ENCODE measurements around the gene ATP11B. TPM values are rescaled to one million over a fixed set of nuclear protein-coding genes. Genes with fewer than 3 reads are reported as not detected.

The ATP11B gene
- total RNA-seq, 3 donors from 2014 or later (not counting 1 experiment from before 2014, with no cell fraction given): 157 to 174 (median 172) TPM

DNA sequence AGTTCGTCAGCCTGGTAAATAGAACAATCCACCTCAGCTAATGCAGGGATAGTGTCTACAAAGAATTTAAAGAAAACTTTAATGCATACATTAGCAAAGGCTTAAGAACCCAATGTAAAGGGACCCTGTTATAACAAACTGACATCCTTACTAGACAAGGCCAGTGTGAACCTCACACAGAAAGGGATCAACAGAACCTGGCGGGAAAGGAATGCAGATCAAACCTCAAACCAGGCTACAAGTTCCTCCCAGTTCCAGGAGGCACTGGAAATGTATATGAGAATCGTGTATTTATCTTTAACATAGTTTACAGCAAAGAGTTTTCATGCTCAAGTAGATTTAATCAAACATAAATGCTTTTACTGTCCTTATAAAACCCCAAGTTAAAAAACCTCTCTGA, 37.6 kb upstream of the ATP11B start:
- DNase-seq (no peak), ATAC-seq (no peak)
- intact Hi-C loops (cut with micrococcal nuclease): no loop called here
- no peaks in the 10 kb centered on the region for H3K36me3 Mint-ChIP-seq
- TF ChIP-seq, protein P1, sequence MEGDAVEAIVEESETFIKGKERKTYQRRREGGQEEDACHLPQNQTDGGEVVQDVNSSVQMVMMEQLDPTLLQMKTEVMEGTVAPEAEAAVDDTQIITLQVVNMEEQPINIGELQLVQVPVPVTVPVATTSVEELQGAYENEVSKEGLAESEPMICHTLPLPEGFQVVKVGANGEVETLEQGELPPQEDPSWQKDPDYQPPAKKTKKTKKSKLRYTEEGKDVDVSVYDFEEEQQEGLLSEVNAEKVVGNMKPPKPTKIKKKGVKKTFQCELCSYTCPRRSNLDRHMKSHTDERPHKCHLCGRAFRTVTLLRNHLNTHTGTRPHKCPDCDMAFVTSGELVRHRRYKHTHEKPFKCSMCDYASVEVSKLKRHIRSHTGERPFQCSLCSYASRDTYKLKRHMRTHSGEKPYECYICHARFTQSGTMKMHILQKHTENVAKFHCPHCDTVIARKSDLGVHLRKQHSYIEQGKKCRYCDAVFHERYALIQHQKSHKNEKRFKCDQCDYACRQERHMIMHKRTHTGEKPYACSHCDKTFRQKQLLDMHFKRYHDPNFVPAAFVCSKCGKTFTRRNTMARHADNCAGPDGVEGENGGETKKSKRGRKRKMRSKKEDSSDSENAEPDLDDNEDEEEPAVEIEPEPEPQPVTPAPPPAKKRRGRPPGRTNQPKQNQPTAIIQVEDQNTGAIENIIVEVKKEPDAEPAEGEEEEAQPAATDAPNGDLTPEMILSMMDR (IDR thresholded peaks at IDR 0.05): no peak
- no peaks in the 10 kb centered on the region for H3K4me1 ChIP-seq (ENCODE audit: control insufficient read depth, insufficient read depth, low read length)
- no peak overlapping the region for H3K4me3 Mint-ChIP-seq
- no peaks in the 10 kb centered on the region for H3K9me3 Mint-ChIP-seq
- H3K27me3 Mint-ChIP-seq (ENCODE audit: low read depth in 2 of 2): peaks cover 4 to 42% of the 10 kb centered on the region in 2 donors
- H3K27me3 ChIP-seq (ENCODE audit: control insufficient read depth, insufficient read depth, low read length): no peaks in the 10 kb centered on the region
- H3K27ac Mint-ChIP-seq: no peak overlapping the region
- H3K4me3 ChIP-seq (ENCODE audit: low read length): no peak overlapping the region
- WGBS (ENCODE audit: insufficient coverage): 83% methylated on average over 1 of the region's 3 CpGs
- H3K9me3 ChIP-seq (ENCODE audit: control insufficient read depth, insufficient read depth, low read length): no peaks in the 10 kb centered on the region
- no peaks in the 10 kb centered on the region for H3K36me3 ChIP-seq (ENCODE audit: control insufficient read depth, insufficient read depth, low read length)
- no peak overlapping the region for H3K27ac ChIP-seq (ENCODE audit: low read length)
- H3K4me1 Mint-ChIP-seq: no peaks in the 10 kb centered on the region

DNA sequence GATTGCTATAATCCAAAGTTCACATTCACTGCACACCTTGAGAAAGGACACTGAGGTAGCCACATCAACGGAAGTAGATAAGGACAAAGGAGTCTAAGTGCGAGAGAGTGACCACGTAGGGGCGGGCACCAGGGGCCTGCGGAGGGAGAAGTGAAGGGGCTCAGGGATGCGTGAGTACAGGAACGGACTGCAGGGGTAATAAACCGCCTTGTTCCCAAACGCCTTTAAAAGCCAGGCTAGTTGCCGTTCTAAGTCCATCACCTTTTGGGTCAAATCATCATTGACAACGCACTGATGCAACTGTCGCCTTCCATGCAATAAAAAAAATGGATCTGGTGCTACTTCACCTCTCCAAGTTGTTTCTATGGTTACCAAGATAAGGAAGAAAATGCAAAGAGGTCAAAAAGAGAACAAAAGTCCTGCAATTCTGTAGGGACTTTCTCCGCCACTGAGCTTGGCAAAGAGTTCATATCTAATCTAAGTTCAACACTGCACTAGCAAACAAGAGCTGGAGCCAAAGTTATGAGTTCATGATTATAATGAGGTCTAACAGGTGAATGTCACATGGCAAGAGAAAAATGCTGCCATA, 32.6 kb upstream of the ATP11B start:
- Mint-ChIP-seq H3K9me3 (no peaks in the 10 kb centered on the region), H3K36me3 (no peaks in the 10 kb centered on the region), H3K27ac (no peak overlapping the region), H3K4me3 (no peak overlapping the region), H3K27me3 (ENCODE audit: low read depth in 2 of 2) (peaks cover 8 to 34% of the 10 kb centered on the region in 2 donors), H3K4me1 (no peaks in the 10 kb centered on the region)
- intact Hi-C loops (cut with micrococcal nuclease): no loop called here
- DNase-seq (no peak), ATAC-seq (no peak)
- Histone ChIP-seq H3K9me3 (ENCODE audit: control insufficient read depth, insufficient read depth, low read length) (no peaks in the 10 kb centered on the region), H3K4me1 (ENCODE audit: control insufficient read depth, insufficient read depth, low read length) (no peaks in the 10 kb centered on the region), H3K4me3 (ENCODE audit: low read length) (no peak overlapping the region), H3K27me3 (ENCODE audit: control insufficient read depth, insufficient read depth, low read length) (peaks cover 2% of the 10 kb centered on the region), H3K27ac (ENCODE audit: low read length) (no peak overlapping the region), H3K36me3 (ENCODE audit: control insufficient read depth, insufficient read depth, low read length) (no peaks in the 10 kb centered on the region)
- 89% methylated on average over 13 of the region's 13 CpGs for WGBS (ENCODE audit: insufficient coverage)
- TF ChIP-seq, protein P1 (IDR thresholded peaks at IDR 0.05): no peak

DNA sequence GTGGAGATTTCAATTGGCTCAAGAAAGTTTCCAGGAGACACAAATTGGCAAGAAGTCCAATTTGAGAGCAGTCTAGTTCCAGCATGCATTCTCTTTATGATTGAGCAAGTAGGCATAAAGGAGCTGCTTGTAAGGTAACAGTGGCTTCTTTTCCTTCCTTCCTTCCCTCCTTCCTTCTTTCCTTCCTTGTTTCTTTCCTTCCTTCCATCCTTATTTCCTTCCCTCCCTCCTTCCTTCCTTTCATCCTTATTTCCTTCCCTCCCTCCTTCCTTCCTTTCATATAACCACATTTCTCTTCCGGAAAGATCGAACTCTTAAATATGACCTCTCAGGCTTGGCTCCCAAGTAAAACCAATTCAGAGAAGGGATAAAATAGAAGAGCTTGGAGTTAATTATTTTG, 29.4 kb upstream of the ATP11B start:
- H3K4me1 Mint-ChIP-seq: no peaks in the 10 kb centered on the region
- H3K27ac ChIP-seq (ENCODE audit: low read length): no peak overlapping the region
- no peaks in the 10 kb centered on the region for H3K4me1 ChIP-seq (ENCODE audit: control insufficient read depth, insufficient read depth, low read length)
- H3K9me3 Mint-ChIP-seq: no peaks in the 10 kb centered on the region
- H3K9me3 ChIP-seq (ENCODE audit: control insufficient read depth, insufficient read depth, low read length): no peaks in the 10 kb centered on the region
- no peaks in the 10 kb centered on the region for H3K36me3 Mint-ChIP-seq
- intact Hi-C loops (cut with micrococcal nuclease): no loop called here
- H3K4me3 ChIP-seq (ENCODE audit: low read length): no peak overlapping the region
- no peak overlapping the region for H3K27ac Mint-ChIP-seq
- H3K36me3 ChIP-seq (ENCODE audit: control insufficient read depth, insufficient read depth, low read length): no peaks in the 10 kb centered on the region
- DNase-seq: no peak
- no CpG with 5 or more reads among the region's 2 CpGs for WGBS (ENCODE audit: insufficient coverage)
- H3K27me3 ChIP-seq (ENCODE audit: control insufficient read depth, insufficient read depth, low read length): peaks cover 2% of the 10 kb centered on the region
- TF ChIP-seq, protein P1 (IDR thresholded peaks at IDR 0.05): no peak
- no peak overlapping the region for H3K4me3 Mint-ChIP-seq
- H3K27me3 Mint-ChIP-seq (ENCODE audit: low read depth in 2 of 2): peaks cover 8 to 24% of the 10 kb centered on the region in 2 donors
- ATAC-seq: no peak

DNA sequence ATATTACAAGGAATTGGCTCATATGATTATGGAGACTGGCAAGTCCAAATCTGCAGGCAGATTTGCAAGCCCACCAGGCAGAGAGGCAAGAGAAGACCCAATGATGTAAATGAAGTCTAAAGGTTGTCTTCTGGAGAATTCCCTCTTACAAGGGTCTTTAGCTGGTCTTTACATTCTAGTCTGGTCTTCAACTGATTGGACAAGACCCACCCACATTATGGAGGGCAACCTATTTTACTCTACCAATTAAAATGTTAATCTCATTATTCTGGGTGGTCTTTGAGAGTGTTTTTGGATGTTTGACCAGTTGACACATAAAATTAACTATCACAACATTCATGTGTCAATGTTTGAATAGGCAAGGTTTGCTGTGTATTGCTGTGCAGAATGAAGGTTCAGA, 28.0 kb upstream of the ATP11B start:
- Mint-ChIP-seq H3K27ac (no peak overlapping the region), H3K36me3 (no peaks in the 10 kb centered on the region), H3K4me1 (no peaks in the 10 kb centered on the region), H3K9me3 (no peaks in the 10 kb centered on the region), H3K4me3 (no peak overlapping the region), H3K27me3 (ENCODE audit: low read depth in 2 of 2) (peaks cover 5 to 24% of the 10 kb centered on the region in 2 donors)
- intact Hi-C loops (cut with micrococcal nuclease): no loop called here
- Histone ChIP-seq H3K36me3 (ENCODE audit: control insufficient read depth, insufficient read depth, low read length) (no peaks in the 10 kb centered on the region), H3K4me3 (ENCODE audit: low read length) (no peak overlapping the region), H3K27me3 (ENCODE audit: control insufficient read depth, insufficient read depth, low read length) (peaks cover 2% of the 10 kb centered on the region), H3K27ac (ENCODE audit: low read length) (no peak overlapping the region), H3K9me3 (ENCODE audit: control insufficient read depth, insufficient read depth, low read length) (no peaks in the 10 kb centered on the region), H3K4me1 (ENCODE audit: control insufficient read depth, insufficient read depth, low read length) (no peaks in the 10 kb centered on the region)
- no peak for ATAC-seq
- no peak for DNase-seq
- TF ChIP-seq, protein P1 (IDR thresholded peaks at IDR 0.05): no peak

All from natural killer cell (primary cell).